Fibroblast of lung (primary cell): ENCODE measurements around the gene MRGPRE. TPM values are rescaled to one million over a fixed set of nuclear protein-coding genes. Genes with fewer than 3 reads are reported as not detected.
"Not testable (repeated sequence)": the region's sequence is repeated elsewhere in the genome, so short reads cannot be mapped to it uniquely, and the experiment has no call there.

Experiments used
- DNase-seq, 2 donors: peaks; one replicate each; pipeline versions ENCODE4 v3.0.0 to v3.0.0-alpha.2; 2010; ENCODE audit warnings: low read depth in 2 of 2
- H2AFZ ChIP-seq: 2 replicates; pipeline ENCODE4 v1.5.1; 2012; ENCODE audit warnings: low read length, control low read depth, inconsistent platforms
- H3K27ac ChIP-seq: 2 replicates; pipeline ENCODE4 v1.5.1; 2011; ENCODE audit warnings: low read length, control low read depth; ENCODE audit not compliant: insufficient read depth
- H3K27me3 ChIP-seq: 2 replicates; pipeline ENCODE4 v1.5.1; 2011; ENCODE audit warnings: mild to moderate bottlenecking, low read length; ENCODE audit not compliant: control insufficient read depth, insufficient read depth
- H3K36me3 ChIP-seq: 2 replicates; pipeline ENCODE4 v1.5.1; 2011; ENCODE audit warnings: low read length; ENCODE audit not compliant: control insufficient read depth, insufficient read depth
- H3K4me1 ChIP-seq: 2 replicates; pipeline ENCODE4 v1.5.1; 2011; ENCODE audit warnings: low read length; ENCODE audit not compliant: control insufficient read depth, insufficient read depth; ENCODE audit errors: extremely low read depth
- H3K4me2 ChIP-seq: 2 replicates; pipeline ENCODE4 v1.5.1; 2011; ENCODE audit warnings: low read length, control low read depth; ENCODE audit not compliant: insufficient read depth; ENCODE audit errors: extremely low read depth
- H3K4me3 ChIP-seq, 4 experiments: fragments of 200-600 bp in 1 of 4; sonication (generic) in 1 of 4; replicated peaks in 1 of 4; 2 replicates each; pipeline ENCODE4 v1.5.1; 2011 to 2016; ENCODE audit warnings: low read length in 4 of 4, low read depth in 3 of 4, mild to moderate bottlenecking in 3 of 4, control low read depth in 2 of 4, inconsistent platforms in 1 of 4, mixed read lengths in 1 of 4; ENCODE audit not compliant: insufficient read depth in 1 of 4; ENCODE audit errors: control extremely low read depth in 1 of 4
- H3K79me2 ChIP-seq: 2 replicates; pipeline ENCODE4 v1.5.1; 2012; ENCODE audit warnings: mild to moderate bottlenecking, low read length, inconsistent platforms; ENCODE audit not compliant: control insufficient read depth, insufficient read depth
- H3K9ac ChIP-seq: 2 replicates; pipeline ENCODE4 v1.5.1; 2011; ENCODE audit warnings: mild to moderate bottlenecking, low read length, control low read depth; ENCODE audit not compliant: insufficient read depth
- H3K9me3 ChIP-seq: 2 replicates; pipeline ENCODE4 v1.5.1; 2012; ENCODE audit warnings: low read depth, low read length; ENCODE audit not compliant: control insufficient read depth, insufficient read depth
- H4K20me1 ChIP-seq: 2 replicates; pipeline ENCODE4 v1.5.1; 2011; ENCODE audit warnings: low read length; ENCODE audit not compliant: control insufficient read depth, insufficient read depth; ENCODE audit errors: extremely low read depth
- EZH2 ChIP-seq: IDR thresholded peaks from 2 replicates; pipeline ENCODE4 v1.5.1; 2012; ENCODE audit warnings: low read length, control low read depth, mild to moderate bottlenecking; ENCODE audit errors: missing control alignments
- polyA minus RNA-seq: library from RNA; depleted of rRNA, polyadenylated mRNA; stranded (reverse); fragments of >200 nt; gene quantifications from 2 replicates; pipeline ENCODE4 v1.2.3, GENCODE V29; 2011; ENCODE audit warnings: low replicate concordance
- polyA plus RNA-seq, 2 donors: library from polyadenylated mRNA; depleted of rRNA in 1 of 2; stranded (reverse) in 1 of 2; unstranded in 1 of 2; fragments of >200 nt; gene quantifications; 2 replicates each; pipeline ENCODE4 v1.2.1, GENCODE V29; 2011 to 2012; ENCODE audit warnings: missing spikeins in 1 of 2
- total RNA-seq: library from RNA; depleted of rRNA; stranded (reverse); fragments of >200 nt; gene quantifications from 2 replicates; pipeline ENCODE4 v1.2.1, GENCODE V29; 2014
- TF ChIP-seq, protein P1 (sequence below), 2 donors: IDR thresholded peaks in 1 of 2; conservative IDR thresholded peaks in 1 of 2; 1 replicate in 1 of 2; 2 replicates in 1 of 2; pipeline ENCODE4 v1.5.1; 2011 to 2012; ENCODE audit warnings: low read length in 2 of 2, control low read depth in 1 of 2, inconsistent platforms in 1 of 2, low read depth in 1 of 2, mild to moderate bottlenecking in 1 of 2

Gene MRGPRE
- total RNA-seq (under 0.01 and 0.17 TPM in 2 replicates), polyA plus RNA-seq (not detected in 2 replicates), polyA minus RNA-seq (not detected in 2 replicates)
- not detected in 2 replicates for polyA plus RNA-seq (2012)

DNA sequence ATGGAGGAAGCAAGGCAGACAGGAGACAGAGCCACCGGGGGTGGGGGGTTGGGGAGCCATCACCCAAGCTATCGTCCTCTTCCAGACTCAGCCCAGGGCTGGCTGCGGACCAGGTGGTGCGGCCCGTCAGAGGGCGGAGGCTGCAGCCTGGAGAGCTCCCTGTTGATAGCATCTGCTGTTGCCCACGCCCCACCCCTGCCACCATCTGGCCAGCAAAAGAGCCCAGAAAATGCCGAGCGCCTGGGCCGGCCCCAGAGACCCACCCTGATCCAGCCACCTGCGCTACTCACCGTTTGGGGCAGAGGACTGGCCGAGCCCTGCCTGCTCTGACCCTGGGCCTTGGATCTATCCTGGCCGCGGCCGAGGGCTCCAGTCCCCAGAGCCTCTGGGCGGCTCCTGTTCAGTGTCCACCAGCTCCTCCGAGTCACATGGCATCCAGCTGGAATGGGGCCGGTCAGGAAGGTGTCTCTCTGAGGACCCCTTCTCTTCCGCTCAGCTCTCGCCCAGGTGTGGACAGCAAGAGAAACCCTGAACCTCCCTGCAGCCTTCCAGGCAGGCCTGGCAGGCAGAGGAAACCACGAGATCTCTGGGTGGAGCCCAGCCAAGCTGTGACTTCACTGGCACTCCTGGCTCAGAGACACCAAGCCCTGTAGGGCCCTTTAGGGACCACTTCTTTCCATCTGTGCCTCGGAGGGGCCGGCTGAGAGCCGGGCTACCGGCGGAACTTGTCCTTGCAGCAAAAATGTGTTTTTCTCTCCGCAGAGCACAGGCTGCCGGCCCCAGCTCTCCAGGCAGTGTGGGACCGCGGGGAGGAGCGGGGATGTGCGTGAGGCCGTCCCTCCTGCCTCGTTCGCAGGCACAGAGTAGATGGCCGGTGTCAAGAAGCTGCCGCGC is at the start of gene MRGPRE:
Gene MRGPRE (minus strand): TSS at position 567 of the 894 bp plus-strand sequence. CDS start 3,618 bp downstream, outside the sequence.
- Histone ChIP-seq H3K27ac (no peak within 1 kb of the TSS), H3K27me3 (peaks cover 6% of the 10 kb centered on the region)

DNA sequence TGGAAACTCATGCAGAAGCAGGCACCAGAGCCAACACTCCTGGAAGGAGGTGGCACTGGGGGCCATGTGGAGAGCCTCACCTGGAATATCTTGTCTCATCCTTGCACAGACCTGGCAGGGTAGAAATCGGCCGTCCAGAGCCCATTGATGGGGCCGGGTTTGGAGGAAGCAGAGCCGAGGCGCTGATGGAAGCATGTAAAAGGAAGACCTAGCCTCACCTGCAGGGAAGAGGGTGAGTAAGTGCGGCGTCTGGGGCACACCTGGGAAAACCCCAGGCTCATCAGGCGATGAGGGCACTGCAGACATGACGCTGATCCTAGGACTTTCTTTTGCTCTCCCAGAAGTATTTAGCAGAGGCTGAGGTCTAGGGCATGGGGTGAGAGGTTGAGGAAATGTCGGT is 48.9 kb upstream of the MRGPRE start:
- H3K9me3 ChIP-seq, H3K36me3 ChIP-seq, H2AFZ ChIP-seq, H3K4me2 ChIP-seq, H3K27me3 ChIP-seq, H3K79me2 ChIP-seq, H3K4me3 ChIP-seq, H3K27ac ChIP-seq, DNase-seq, H3K4me1 ChIP-seq, H3K9ac ChIP-seq, H4K20me1 ChIP-seq: not testable (repeated sequence)

More for the DNA sequence above, at the start of gene MRGPRE:
- H4K20me1 ChIP-seq, result no peaks in the 10 kb centered on the region
- DNase-seq, result no peak
- no peaks in the 10 kb centered on the region for H3K9me3 ChIP-seq
- no peaks in the 10 kb centered on the region for H3K36me3 ChIP-seq
- no peak within 1 kb of the TSS for H3K9ac ChIP-seq
- H3K79me2 ChIP-seq, result no peaks in the 10 kb centered on the region
- no peaks in the 10 kb centered on the region for H3K4me1 ChIP-seq
- H3K4me2 ChIP-seq, result no peak within 1 kb of the TSS
- TF ChIP-seq, protein P1, sequence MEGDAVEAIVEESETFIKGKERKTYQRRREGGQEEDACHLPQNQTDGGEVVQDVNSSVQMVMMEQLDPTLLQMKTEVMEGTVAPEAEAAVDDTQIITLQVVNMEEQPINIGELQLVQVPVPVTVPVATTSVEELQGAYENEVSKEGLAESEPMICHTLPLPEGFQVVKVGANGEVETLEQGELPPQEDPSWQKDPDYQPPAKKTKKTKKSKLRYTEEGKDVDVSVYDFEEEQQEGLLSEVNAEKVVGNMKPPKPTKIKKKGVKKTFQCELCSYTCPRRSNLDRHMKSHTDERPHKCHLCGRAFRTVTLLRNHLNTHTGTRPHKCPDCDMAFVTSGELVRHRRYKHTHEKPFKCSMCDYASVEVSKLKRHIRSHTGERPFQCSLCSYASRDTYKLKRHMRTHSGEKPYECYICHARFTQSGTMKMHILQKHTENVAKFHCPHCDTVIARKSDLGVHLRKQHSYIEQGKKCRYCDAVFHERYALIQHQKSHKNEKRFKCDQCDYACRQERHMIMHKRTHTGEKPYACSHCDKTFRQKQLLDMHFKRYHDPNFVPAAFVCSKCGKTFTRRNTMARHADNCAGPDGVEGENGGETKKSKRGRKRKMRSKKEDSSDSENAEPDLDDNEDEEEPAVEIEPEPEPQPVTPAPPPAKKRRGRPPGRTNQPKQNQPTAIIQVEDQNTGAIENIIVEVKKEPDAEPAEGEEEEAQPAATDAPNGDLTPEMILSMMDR (conservative IDR thresholded peaks at IDR 0.05 in 1 of 2, IDR thresholded peaks at IDR 0.05 in 1 of 2; ENCODE audit: low read depth in 1 of 2, low read length in 2 of 2), result no peak
- TF ChIP-seq EZH2, result no peak
- no peak within 1 kb of the TSS for H3K4me3 ChIP-seq
- H2AFZ ChIP-seq, result no peak within 1 kb of the TSS

DNA sequence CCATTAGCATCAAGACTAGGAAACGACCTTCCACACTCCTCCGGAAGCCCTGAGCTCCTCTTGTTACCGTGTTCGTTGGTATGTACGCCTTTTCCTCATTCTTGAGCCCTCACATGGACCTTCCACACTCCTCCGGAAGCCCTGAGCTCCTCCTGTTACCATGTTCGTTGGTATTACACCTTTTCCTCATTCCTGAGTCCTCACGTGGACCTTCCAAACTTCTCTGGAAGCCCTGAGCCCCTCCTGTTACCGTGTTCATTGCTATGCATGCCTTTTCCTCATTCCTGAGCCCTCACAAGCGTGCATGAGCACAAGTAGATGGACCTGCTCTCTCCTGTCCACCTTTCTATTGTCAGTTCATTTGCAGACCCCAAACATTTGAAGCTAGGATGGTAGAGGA is 48.4 kb upstream of the MRGPRE start:
- not testable (repeated sequence) for H3K27me3 ChIP-seq, H3K36me3 ChIP-seq, H3K79me2 ChIP-seq, H4K20me1 ChIP-seq, H3K4me1 ChIP-seq, H2AFZ ChIP-seq, DNase-seq, H3K27ac ChIP-seq, H3K9me3 ChIP-seq, H3K4me3 ChIP-seq, H3K4me2 ChIP-seq, H3K9ac ChIP-seq

- not testable (repeated sequence) for H3K4me1 ChIP-seq, H4K20me1 ChIP-seq, DNase-seq, H3K27ac ChIP-seq, H3K79me2 ChIP-seq, H3K27me3 ChIP-seq, H3K9ac ChIP-seq, H3K36me3 ChIP-seq, H3K4me2 ChIP-seq, H2AFZ ChIP-seq, H3K4me3 ChIP-seq, H3K9me3 ChIP-seq
Measured at GRCh38 chr11:3278922-3279321, 46.7 kb upstream of the MRGPRE start.

DNA sequence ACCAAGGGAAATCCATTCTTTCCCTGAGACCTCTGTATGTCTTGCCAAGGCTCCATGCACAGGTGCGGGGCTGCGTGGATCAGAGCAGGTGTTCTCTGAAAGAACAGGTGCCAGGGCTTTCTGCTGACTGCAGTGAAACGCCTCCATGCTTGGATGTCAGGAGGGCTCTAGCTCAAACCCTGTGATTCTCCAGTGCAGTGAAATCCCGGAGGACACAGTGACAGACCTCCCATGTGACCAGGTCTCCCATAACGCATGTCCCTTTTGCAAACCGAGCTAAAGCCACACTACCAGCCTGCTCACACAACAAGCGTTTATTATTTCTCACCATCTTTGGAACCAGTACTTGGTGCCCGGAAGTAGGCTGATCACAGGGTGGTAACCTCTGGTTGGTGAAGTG is 41.4 kb upstream of the MRGPRE start:
- H3K4me2 ChIP-seq, H4K20me1 ChIP-seq, H3K9me3 ChIP-seq, H3K27ac ChIP-seq, H3K27me3 ChIP-seq, H3K79me2 ChIP-seq, H2AFZ ChIP-seq, H3K9ac ChIP-seq, DNase-seq, H3K4me3 ChIP-seq, H3K36me3 ChIP-seq, H3K4me1 ChIP-seq: not testable (repeated sequence)

GRCh38 chr11:3262548-3262947 is 30.3 kb upstream of the MRGPRE start:
- not testable (repeated sequence) for H4K20me1 ChIP-seq, H3K36me3 ChIP-seq, DNase-seq, H3K79me2 ChIP-seq, H3K4me1 ChIP-seq, H3K27me3 ChIP-seq, H3K27ac ChIP-seq, H3K9me3 ChIP-seq, H2AFZ ChIP-seq, H3K4me3 ChIP-seq, H3K4me2 ChIP-seq, H3K9ac ChIP-seq
